Pancreas (tissue), 10 donors: ENCODE results near the gene ZKSCAN1. TPM values are rescaled to one million over a fixed set of nuclear protein-coding genes. Genes with fewer than 3 reads are reported as not detected.

Experiments used
- ATAC-seq, 4 donors: fragments of 200-7000 bp; cut with Tn5 transposase; one replicate each; pipeline versions ENCODE4 v1.8.0 to v1.9.1; 2020; ENCODE audit warnings: mild to moderate bottlenecking in 4 of 4, moderate library complexity in 4 of 4
- DNase-seq, 6 donors: peaks; one replicate each; pipeline ENCODE4 v3.0.0-alpha.2; 2020
- FAIRE-seq: peaks from 2 replicates; lab custom pipeline; 2012; peaks lifted over from hg19 to GRCh38; lab: Jason Lieb, UNC
- H3K27ac ChIP-seq, 4 donors: fragments of 200-600 bp; sonication (generic); 1 replicate in 3 of 4; 2 replicates in 1 of 4; pipeline versions ENCODE4 v1.5.0 to v1.8.0; 2020
- H3K27me3 ChIP-seq, 4 donors: fragments of 200-600 bp; one replicate each; pipeline ENCODE4 v1.8.0; 2021
- H3K36me3 ChIP-seq, 3 donors: fragments of 200-600 bp; sonication (generic) in 1 of 3; one replicate each; pipeline versions ENCODE4 v1.5.0 to v1.8.0; 2020 to 2021
- H3K4me1 ChIP-seq, 3 donors: fragments of 200-600 bp; one replicate each; pipeline ENCODE4 v1.8.0; 2021
- H3K4me3 ChIP-seq, 4 donors: fragments of 200-600 bp; sonication (generic) in 2 of 4; one replicate each; pipeline versions ENCODE4 v1.5.0 to v1.8.0; 2020 to 2021
- H3K9me3 ChIP-seq, 4 donors: fragments of 200-600 bp; one replicate each; pipeline ENCODE4 v1.8.0; 2021
- CTCF ChIP-seq, 4 donors: fragments of 200-600 bp; sonication (generic) in 3 of 4; IDR thresholded peaks; one replicate each; pipeline versions ENCODE4 v1.5.0 to v1.8.0; 2021; ENCODE audit warnings: antibody characterized with exemption in 4 of 4
- WGBS, 2 donors: extraction: QIAGEN DNeasy Blood & Tissue Kit; methylation state at CpG; one replicate each; pipeline ENCODE4 v1.1.7; 2013; 5-methylcytosine and 5-hydroxymethylcytosine counted together
- intact Hi-C, 3 donors: fragments of 100-400 bp; cut with DNase I; formaldehyde crosslinking; loops; one replicate each; pipeline versions ENCODE4 v1.11.1 to v1.14.2; 2022
- polyA plus RNA-seq, 2 donors: library from polyadenylated mRNA; stranded (reverse); fragments of 200-250 nt; gene quantifications; one replicate each; pipeline ENCODE4 v1.2.3, GENCODE V29; 2013
- total RNA-seq, 6 donors: library from RNA; stranded (reverse); fragmentation: NEBNext Ultra II Directional in 4 of 6; extraction: Animal tissue kit (Norgen Biotek cat#: 25700) in 4 of 6; gene quantifications; one replicate each; pipeline versions ENCODE4 v1.2.1 to v1.2.4, GENCODE V29; 2021 to 2023
- donor health status: healthy with polysubstance abuse.
- donor health status: DM: no; HTN: no; CAD: no; lungs with moderate emphysema.
- donor health status: DM: no; HTN: no; CAD: no.
- donor health status: control.
- donor health status: control.
- donor health status: Bipolar disorder and iron deficiency.
- donor health status: DM: yes; HTN: yes; CAD: no.
- donor health status: DM: no; HTN: no; CAD: no.
- donor health status: DM: no; HTN: no; CAD: no.
- donor health status: DM: yes; HTN: yes; CAD: no.

Gene ZKSCAN1
- total and polyA plus RNA-seq, 8 donors: 24.2 to 86.0 (median 61.7) TPM

- no peaks in the 10 kb centered on the region for H3K27me3 ChIP-seq
- ATAC-seq (no peak), FAIRE-seq (no peak), DNase-seq (no peak)
- intact Hi-C loops: no loop called here
- 89 to 91% methylated on average over 14 of the region's 14 CpGs for WGBS, 2 donors
- H3K4me3 ChIP-seq: no peak overlapping the region
- no peaks in the 10 kb centered on the region for H3K9me3 ChIP-seq
- H3K4me1 ChIP-seq: peaks cover 0 to 7% (median 7%) of the 10 kb centered on the region in 3 donors
- H3K36me3 ChIP-seq: peaks cover 0 to 42% (median 13%) of the 10 kb centered on the region in 3 donors
- no peak overlapping the region for H3K27ac ChIP-seq
- TF ChIP-seq CTCF (IDR thresholded peaks at IDR 0.05): no peak
Observed at GRCh38 chr7:100090527-100091410, 75.4 kb downstream of the ZKSCAN1 start.

Other genes with a start within 250 kb of the ZKSCAN1 start
- 10 to 100 TPM in 1 of 6 donors, 1 to 10 TPM in 2, under 1 TPM in 2, not detected in 1; 0.25 to 11.0 (median 3.0) TPM for gene CYP3A4, start 231.4 kb upstream of the ZKSCAN1 start, total RNA-seq
- gene CYP3A4, start 231.4 kb upstream of the ZKSCAN1 start, polyA plus RNA-seq: 1 to 10 TPM; 4.3 to 5.4 TPM
- gene CYP3A43, start 187.6 kb upstream of the ZKSCAN1 start, total RNA-seq: 1 to 10 TPM in 3 of 6 donors, under 1 TPM in 3; 0.15 to 7.9 (median 0.96) TPM
- 1 to 10 TPM; 2.1 to 7.3 TPM for gene CYP3A43, start 187.6 kb upstream of the ZKSCAN1 start, polyA plus RNA-seq
- gene OR2AE1, start 138.6 kb upstream of the ZKSCAN1 start, total RNA-seq: not detected
- not detected for gene OR2AE1, start 138.6 kb upstream of the ZKSCAN1 start, polyA plus RNA-seq
- 10 to 100 TPM; 13.8 to 18.6 (median 16.4) TPM for gene TRIM4, start 96.1 kb upstream of the ZKSCAN1 start, total RNA-seq
- gene TRIM4, start 96.1 kb upstream of the ZKSCAN1 start, polyA plus RNA-seq: 10 to 100 TPM in 1 of 2 donors, 1 to 10 TPM in 1; 9.4 to 13.4 TPM
- gene GJC3, start 86.0 kb upstream of the ZKSCAN1 start, total RNA-seq: 1 to 10 TPM in 4 of 6 donors, under 1 TPM in 2; 0.37 to 8.7 (median 4.7) TPM
- 1 to 10 TPM; 4.2 to 4.6 TPM for gene GJC3, start 86.0 kb upstream of the ZKSCAN1 start, polyA plus RNA-seq
- gene AZGP1, start 39.6 kb upstream of the ZKSCAN1 start, total RNA-seq: 100 to 1,000 TPM; 174 to 262 (median 214) TPM
- 100 to 1,000 TPM; 362 to 686 TPM for gene AZGP1, start 39.6 kb upstream of the ZKSCAN1 start, polyA plus RNA-seq
- gene ZSCAN21, start 34.2 kb downstream of the ZKSCAN1 start, total RNA-seq: 1 to 10 TPM; 3.8 to 9.6 (median 6.2) TPM
- 10 to 100 TPM in 1 of 2 donors, 1 to 10 TPM in 1; 8.3 to 11.8 TPM for gene ZSCAN21, start 34.2 kb downstream of the ZKSCAN1 start, polyA plus RNA-seq
- 10 to 100 TPM in 5 of 6 donors, 1 to 10 TPM in 1; 9.6 to 21.2 (median 13.2) TPM for gene ZNF3, start 66.1 kb downstream of the ZKSCAN1 start, total RNA-seq
- gene ZNF3, start 66.1 kb downstream of the ZKSCAN1 start, polyA plus RNA-seq: 10 to 100 TPM; 15.8 to 21.1 TPM
- 10 to 100 TPM; 34.6 to 44.0 (median 38.3) TPM for gene COPS6, start 73.4 kb downstream of the ZKSCAN1 start, total RNA-seq
- gene COPS6, start 73.4 kb downstream of the ZKSCAN1 start, polyA plus RNA-seq: 10 to 100 TPM; 46.0 to 82.0 TPM
- gene MCM7, start 85.8 kb downstream of the ZKSCAN1 start, total RNA-seq: 10 to 100 TPM; 21.7 to 38.4 (median 24.1) TPM
- 10 to 100 TPM; 63.1 to 77.0 TPM for gene MCM7, start 85.8 kb downstream of the ZKSCAN1 start, polyA plus RNA-seq
- gene AP4M1, start 86.0 kb downstream of the ZKSCAN1 start, total RNA-seq: 10 to 100 TPM in 5 of 6 donors, 1 to 10 TPM in 1; 8.6 to 14.6 (median 10.9) TPM
- gene AP4M1, start 86.0 kb downstream of the ZKSCAN1 start, polyA plus RNA-seq: 10 to 100 TPM; 23.5 to 25.4 TPM
- 10 to 100 TPM; 11.7 to 27.2 (median 13.9) TPM for gene TAF6, start 103.8 kb downstream of the ZKSCAN1 start, total RNA-seq
- 10 to 100 TPM; 31.3 to 39.6 TPM for gene TAF6, start 103.8 kb downstream of the ZKSCAN1 start, polyA plus RNA-seq
- gene CNPY4, start 104.0 kb downstream of the ZKSCAN1 start, total RNA-seq: 1 to 10 TPM; 1.8 to 6.5 (median 2.8) TPM
- gene CNPY4, start 104.0 kb downstream of the ZKSCAN1 start, polyA plus RNA-seq: 10 to 100 TPM in 1 of 2 donors, 1 to 10 TPM in 1; 4.7 to 10.8 TPM
- gene MBLAC1, start 111.4 kb downstream of the ZKSCAN1 start, total RNA-seq: 1 to 10 TPM; 1.1 to 2.1 (median 1.7) TPM
- gene MBLAC1, start 111.4 kb downstream of the ZKSCAN1 start, polyA plus RNA-seq: 1 to 10 TPM; 2.1 to 3.7 TPM
- gene LAMTOR4, start 133.3 kb downstream of the ZKSCAN1 start, total RNA-seq: 10 to 100 TPM; 43.8 to 57.3 (median 51.8) TPM
- 100 to 1,000 TPM; 147 to 209 TPM for gene LAMTOR4, start 133.3 kb downstream of the ZKSCAN1 start, polyA plus RNA-seq
- 10 to 100 TPM in 2 of 6 donors, 1 to 10 TPM in 4; 5.1 to 15.7 (median 8.8) TPM for gene TRAPPC14, start 143.1 kb downstream of the ZKSCAN1 start, total RNA-seq
- 10 to 100 TPM; 32.1 to 34.6 TPM for gene TRAPPC14, start 143.1 kb downstream of the ZKSCAN1 start, polyA plus RNA-seq
- gene GAL3ST4, start 153.0 kb downstream of the ZKSCAN1 start, total RNA-seq: 1 to 10 TPM in 2 of 6 donors, under 1 TPM in 4; 0.28 to 8.9 (median 0.69) TPM
- under 1 TPM; 0.45 to 0.65 TPM for gene GAL3ST4, start 153.0 kb downstream of the ZKSCAN1 start, polyA plus RNA-seq
- gene GPC2, start 161.8 kb downstream of the ZKSCAN1 start, total RNA-seq: 1 to 10 TPM in 1 of 6 donors, under 1 TPM in 5; 0.12 to 2.5 (median 0.51) TPM
- under 1 TPM; 0.59 to 0.68 TPM for gene GPC2, start 161.8 kb downstream of the ZKSCAN1 start, polyA plus RNA-seq
- gene STAG3, start 162.3 kb downstream of the ZKSCAN1 start, total RNA-seq: 1 to 10 TPM in 2 of 6 donors, under 1 TPM in 4; 0.19 to 1.2 (median 0.94) TPM
- under 1 TPM; 0.99 TPM for gene STAG3, start 162.3 kb downstream of the ZKSCAN1 start, polyA plus RNA-seq
- under 1 TPM in 2 of 6 donors, not detected in 4; 0.22 to 0.34 TPM for gene PVRIG, start 204.4 kb downstream of the ZKSCAN1 start, total RNA-seq
- gene PVRIG, start 204.4 kb downstream of the ZKSCAN1 start, polyA plus RNA-seq: under 1 TPM in 1 of 2 donors, not detected in 1; 0.09 TPM